ENCODE measurements around the gene MAPKAP1.

GRCh38 chr9:125574126-125574877 lies 132.7 kb downstream of the MAPKAP1 start:
- TF ChIP-seq CTCF (IDR thresholded peaks at IDR 0.05; ENCODE audit: poor library complexity, severe bottlenecking) (no peak), REST (IDR thresholded peaks at IDR 0.05; ENCODE audit: borderline replicate concordance) (no peak), EZH2 (IDR thresholded peaks at IDR 0.05; ENCODE audit: borderline replicate concordance, insufficient read depth, low read length, poor library complexity, severe bottlenecking) (no peak), RAD21 (conservative IDR thresholded peaks at IDR 0.05) (no peak), MXI1 (conservative IDR thresholded peaks at IDR 0.05; ENCODE audit: poor library complexity, severe bottlenecking) (no peak), TAF1 (IDR thresholded peaks at IDR 0.05; ENCODE audit: low read depth) (no peak), EP300 (conservative IDR thresholded peaks at IDR 0.05; ENCODE audit: poor library complexity, severe bottlenecking) (no peak), POLR2AphosphoS5 (IDR thresholded peaks at IDR 0.05) (no peak)
